ENCODE results near the gene CDC73.
"Not testable (repeated sequence)": the region's sequence is repeated elsewhere in the genome, so short reads cannot be mapped to it uniquely, and the experiment has no call there.

The CDC73 gene

DNA sequence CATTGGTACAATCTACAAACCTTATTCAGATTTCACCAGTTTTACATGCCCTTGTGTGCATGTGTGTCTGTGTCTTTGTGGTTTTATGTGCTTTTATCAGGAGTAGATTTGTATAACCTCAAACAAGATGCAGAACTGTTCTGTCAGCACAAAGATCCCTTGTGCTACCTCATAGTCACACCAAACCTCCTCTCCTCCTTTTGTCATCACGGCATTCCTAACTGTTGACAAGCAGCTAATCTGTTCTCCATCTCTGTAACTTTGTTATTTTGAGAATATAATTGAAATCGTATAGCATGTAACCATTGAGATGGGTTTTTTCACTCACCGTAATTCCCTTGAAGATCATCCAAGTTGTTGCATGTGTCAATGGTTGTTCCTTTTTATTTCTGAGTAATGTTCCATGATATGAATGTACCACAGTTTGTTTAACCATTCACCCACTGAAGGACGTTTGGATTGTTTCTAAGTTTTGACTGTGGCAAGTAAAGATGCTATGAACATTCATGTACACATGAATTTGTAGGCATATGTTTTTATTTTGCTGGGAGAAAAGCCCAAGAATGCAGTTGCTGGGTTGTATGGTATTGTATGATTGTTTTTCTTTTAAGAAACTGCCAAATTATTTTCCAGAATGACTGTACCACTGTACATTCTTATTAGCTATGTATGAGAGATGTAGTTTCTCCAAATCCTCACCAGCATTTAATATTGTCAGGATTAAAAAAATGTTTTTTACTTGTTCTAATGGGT, 142.7 kb downstream of the CDC73 start:
- Histone ChIP-seq H3K4me2 (ENCODE audit: low read length) (no peak overlapping the region), H4K20me1 (ENCODE audit: insufficient read depth, low read length) (no peaks in the 10 kb centered on the region), H3K27ac (ENCODE audit: low read length) (no peak overlapping the region), H2AFZ (ENCODE audit: low read depth, low read length) (no peak overlapping the region), H3K79me2 (ENCODE audit: low read length) (no peaks in the 10 kb centered on the region), H3K27me3 (ENCODE audit: low read depth, low read length) (no peaks in the 10 kb centered on the region), H3K9me3 (ENCODE audit: insufficient read depth, low read length) (no peaks in the 10 kb centered on the region), H3K36me3 (replicated peaks; ENCODE audit: low read depth, low read length) (peaks cover 13% of the 10 kb centered on the region), H3K4me3 (ENCODE audit: low read length) (no peak overlapping the region), H3K4me1 (ENCODE audit: low read length) (peaks cover 8% of the 10 kb centered on the region), H3K9ac (ENCODE audit: low read length) (no peak overlapping the region)
- TF ChIP-seq EZH2phosphoT487 (IDR thresholded peaks at IDR 0.05; ENCODE audit: low read depth) (no peak), CTCF (IDR thresholded peaks at IDR 0.05; ENCODE audit: low read depth, low read length) (no peak)

DNA sequence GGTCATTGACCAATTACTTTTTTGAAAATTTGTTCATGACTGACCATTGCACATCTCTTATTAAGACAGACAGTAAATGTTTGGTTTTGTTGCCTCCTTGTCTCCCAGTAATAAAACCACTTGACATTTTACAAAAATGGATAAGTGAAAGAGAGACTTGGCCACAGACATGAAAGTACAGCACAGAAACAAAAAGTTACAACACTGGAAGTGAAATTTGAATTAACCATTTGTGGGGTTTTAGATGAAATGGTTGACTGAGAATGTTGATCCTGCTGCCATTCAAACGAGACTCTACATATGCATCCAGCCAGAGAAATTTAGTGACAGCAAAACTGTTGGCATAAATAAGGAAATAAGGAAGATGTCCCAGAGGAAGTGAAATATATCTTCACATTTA, 143.9 kb downstream of the CDC73 start:
- Histone ChIP-seq H3K36me3 (replicated peaks; ENCODE audit: low read depth, low read length) (peaks cover 13% of the 10 kb centered on the region), H4K20me1 (ENCODE audit: insufficient read depth, low read length) (no peaks in the 10 kb centered on the region), H3K4me2 (ENCODE audit: low read length) (no peak overlapping the region; the same call in 1 of the 2 replicates), H3K4me3 (ENCODE audit: low read length) (no peak overlapping the region), H3K9me3 (ENCODE audit: insufficient read depth, low read length) (no peaks in the 10 kb centered on the region), H3K79me2 (ENCODE audit: low read length) (no peaks in the 10 kb centered on the region), H3K27ac (ENCODE audit: low read length) (no peak overlapping the region), H3K9ac (ENCODE audit: low read length) (no peak overlapping the region), H2AFZ (ENCODE audit: low read depth, low read length) (no peak overlapping the region), H3K4me1 (ENCODE audit: low read length) (peaks cover 8% of the 10 kb centered on the region), H3K27me3 (ENCODE audit: low read depth, low read length) (no peaks in the 10 kb centered on the region)
- TF ChIP-seq EZH2phosphoT487 (IDR thresholded peaks at IDR 0.05; ENCODE audit: low read depth) (no peak), CTCF (IDR thresholded peaks at IDR 0.05; ENCODE audit: low read depth, low read length) (no peak)

DNA sequence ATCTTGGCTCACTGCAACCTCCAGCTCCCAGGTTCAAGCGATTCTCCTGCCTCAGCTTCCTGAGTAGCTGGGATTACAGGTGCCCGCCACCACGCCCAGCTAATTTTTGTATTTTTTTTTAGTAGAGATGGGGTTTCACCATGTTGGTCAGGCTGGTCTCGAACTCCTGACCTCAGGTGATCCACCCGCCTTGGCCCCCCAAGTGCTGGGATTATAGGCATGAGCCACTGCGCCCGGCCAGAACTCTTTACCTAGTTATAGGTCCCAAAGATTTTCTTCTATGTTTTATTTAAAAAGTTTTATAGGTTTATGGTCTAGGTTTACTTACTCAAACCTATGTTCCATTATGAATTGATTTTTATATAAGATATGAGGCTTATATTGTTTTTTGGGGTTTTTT, 145.0 kb downstream of the CDC73 start:
- not testable (repeated sequence) for H3K27ac ChIP-seq (ENCODE audit: low read length); H4K20me1 ChIP-seq (ENCODE audit: insufficient read depth, low read length); H3K4me2 ChIP-seq (ENCODE audit: low read length); H3K27me3 ChIP-seq (ENCODE audit: low read depth, low read length); H3K4me3 ChIP-seq (ENCODE audit: low read length); H3K9ac ChIP-seq (ENCODE audit: low read length); H2AFZ ChIP-seq (ENCODE audit: low read depth, low read length); H3K79me2 ChIP-seq (ENCODE audit: low read length); H3K9me3 ChIP-seq (ENCODE audit: insufficient read depth, low read length)
- peaks cover 13% of the 10 kb centered on the region for H3K4me1 ChIP-seq (ENCODE audit: low read length)
- H3K36me3 ChIP-seq (replicated peaks; ENCODE audit: low read depth, low read length), result peaks cover 13% of the 10 kb centered on the region

DNA sequence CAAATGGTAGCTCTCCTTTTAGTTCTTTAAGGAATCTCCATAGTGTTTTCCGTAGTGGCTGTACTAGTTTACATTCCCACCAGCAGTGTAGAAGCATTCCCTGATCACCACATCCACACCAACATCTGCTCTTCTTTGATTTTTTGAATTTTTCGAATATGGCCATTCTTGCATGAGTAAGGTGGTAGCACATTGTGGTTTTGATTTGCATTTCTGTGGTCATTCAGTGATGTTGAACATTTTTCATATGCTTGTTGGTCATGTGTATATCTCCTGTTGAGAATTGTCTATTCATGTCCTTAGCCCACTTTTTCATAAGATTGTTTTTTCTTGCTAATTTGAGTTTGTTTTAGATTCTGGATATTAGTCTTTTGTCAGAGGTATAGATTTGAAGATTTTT, 149.2 kb downstream of the CDC73 start:
- no peak for TF ChIP-seq CTCF (IDR thresholded peaks at IDR 0.05; ENCODE audit: low read depth, low read length)
- TF ChIP-seq EZH2phosphoT487 (IDR thresholded peaks at IDR 0.05; ENCODE audit: low read depth), result no peak
- no peak overlapping the region for H2AFZ ChIP-seq (ENCODE audit: low read depth, low read length)
- no peaks in the 10 kb centered on the region for H4K20me1 ChIP-seq (ENCODE audit: insufficient read depth, low read length)
- peaks cover 6% of the 10 kb centered on the region for H3K4me1 ChIP-seq (ENCODE audit: low read length)
- no peak overlapping the region for H3K4me3 ChIP-seq (ENCODE audit: low read length)
- H3K27me3 ChIP-seq (ENCODE audit: low read depth, low read length), result no peaks in the 10 kb centered on the region
- peaks cover 2% of the 10 kb centered on the region for H3K36me3 ChIP-seq (replicated peaks; ENCODE audit: low read depth, low read length)
- H3K9me3 ChIP-seq (ENCODE audit: insufficient read depth, low read length), result no peaks in the 10 kb centered on the region
- H3K79me2 ChIP-seq (ENCODE audit: low read length), result no peaks in the 10 kb centered on the region
- no peak overlapping the region for H3K9ac ChIP-seq (ENCODE audit: low read length)
- H3K27ac ChIP-seq (ENCODE audit: low read length), result no peak overlapping the region
- no peak overlapping the region for H3K4me2 ChIP-seq (ENCODE audit: low read length)

Data from OCI-LY3 (cell line).